Ishikawa (cell line): ENCODE results near the gene C11orf54.

Experiments
- CEBPB ChIP-seq: IDR thresholded peaks from 2 replicates; pipeline ENCODE4 v1.6.1; 2012
- CREB1 ChIP-seq: IDR thresholded peaks from 2 replicates; pipeline ENCODE4 v1.6.1; 2012; ENCODE audit warnings: low read depth
- EGR1 ChIP-seq: IDR thresholded peaks from 2 replicates; pipeline ENCODE4 v1.6.1; 2012
- EP300 ChIP-seq: IDR thresholded peaks from 2 replicates; pipeline ENCODE4 v1.6.1; 2012; ENCODE audit warnings: borderline replicate concordance
- FOXM1 ChIP-seq: IDR thresholded peaks from 2 replicates; pipeline ENCODE4 v1.6.1; 2012; ENCODE audit warnings: low read depth, borderline replicate concordance
- MAX ChIP-seq: IDR thresholded peaks from 2 replicates; pipeline ENCODE4 v1.6.1; 2012
- NFIC ChIP-seq: IDR thresholded peaks from 2 replicates; pipeline ENCODE4 v1.6.1; 2012
- RAD21 ChIP-seq: IDR thresholded peaks from 2 replicates; pipeline ENCODE4 v1.6.1; 2012; ENCODE audit warnings: low read depth
- TAF1 ChIP-seq: IDR thresholded peaks from 2 replicates; pipeline ENCODE4 v1.6.1; 2012; ENCODE audit warnings: low read depth, mild to moderate bottlenecking
- TEAD4 ChIP-seq: IDR thresholded peaks from 2 replicates; pipeline ENCODE4 v1.6.1; 2012
- YY1 ChIP-seq: IDR thresholded peaks from 2 replicates; pipeline ENCODE4 v1.6.1; 2012; ENCODE audit warnings: low read depth
- ZBTB7A ChIP-seq: IDR thresholded peaks from 2 replicates; pipeline ENCODE4 v1.6.1; 2012; ENCODE audit warnings: low read depth
- TF ChIP-seq, protein P1 (sequence below): IDR thresholded peaks from 2 replicates; pipeline ENCODE4 v1.6.1; 2012; ENCODE audit warnings: low read depth, mild to moderate bottlenecking
- TF ChIP-seq, protein P2 (sequence below): IDR thresholded peaks from 2 replicates; pipeline ENCODE4 v1.6.1; 2012

DNA sequence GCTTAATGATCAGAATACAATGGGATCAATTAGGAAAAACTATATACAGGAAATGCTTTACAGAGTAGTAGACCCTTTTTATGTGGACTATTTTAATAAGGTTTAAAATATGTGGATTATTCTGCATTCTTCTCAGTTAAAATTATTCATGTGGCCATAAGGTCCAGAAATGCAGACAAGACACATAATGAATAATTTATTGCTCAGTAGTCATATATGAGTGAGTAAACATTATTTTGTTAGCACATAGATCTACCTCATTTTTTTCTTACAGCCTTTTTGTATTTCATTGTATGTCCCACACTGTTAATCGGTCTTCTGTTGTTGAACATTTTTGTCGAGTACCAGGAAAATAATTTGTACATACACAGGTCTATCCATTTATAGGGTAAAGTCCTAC is 63.4 kb downstream of the C11orf54 start:
- TF ChIP-seq MAX: no peak
- no peak for TF ChIP-seq YY1
- no peak for TF ChIP-seq EGR1
- TF ChIP-seq TAF1: no peak
- no peak for TF ChIP-seq RAD21
- TF ChIP-seq, protein P1, sequence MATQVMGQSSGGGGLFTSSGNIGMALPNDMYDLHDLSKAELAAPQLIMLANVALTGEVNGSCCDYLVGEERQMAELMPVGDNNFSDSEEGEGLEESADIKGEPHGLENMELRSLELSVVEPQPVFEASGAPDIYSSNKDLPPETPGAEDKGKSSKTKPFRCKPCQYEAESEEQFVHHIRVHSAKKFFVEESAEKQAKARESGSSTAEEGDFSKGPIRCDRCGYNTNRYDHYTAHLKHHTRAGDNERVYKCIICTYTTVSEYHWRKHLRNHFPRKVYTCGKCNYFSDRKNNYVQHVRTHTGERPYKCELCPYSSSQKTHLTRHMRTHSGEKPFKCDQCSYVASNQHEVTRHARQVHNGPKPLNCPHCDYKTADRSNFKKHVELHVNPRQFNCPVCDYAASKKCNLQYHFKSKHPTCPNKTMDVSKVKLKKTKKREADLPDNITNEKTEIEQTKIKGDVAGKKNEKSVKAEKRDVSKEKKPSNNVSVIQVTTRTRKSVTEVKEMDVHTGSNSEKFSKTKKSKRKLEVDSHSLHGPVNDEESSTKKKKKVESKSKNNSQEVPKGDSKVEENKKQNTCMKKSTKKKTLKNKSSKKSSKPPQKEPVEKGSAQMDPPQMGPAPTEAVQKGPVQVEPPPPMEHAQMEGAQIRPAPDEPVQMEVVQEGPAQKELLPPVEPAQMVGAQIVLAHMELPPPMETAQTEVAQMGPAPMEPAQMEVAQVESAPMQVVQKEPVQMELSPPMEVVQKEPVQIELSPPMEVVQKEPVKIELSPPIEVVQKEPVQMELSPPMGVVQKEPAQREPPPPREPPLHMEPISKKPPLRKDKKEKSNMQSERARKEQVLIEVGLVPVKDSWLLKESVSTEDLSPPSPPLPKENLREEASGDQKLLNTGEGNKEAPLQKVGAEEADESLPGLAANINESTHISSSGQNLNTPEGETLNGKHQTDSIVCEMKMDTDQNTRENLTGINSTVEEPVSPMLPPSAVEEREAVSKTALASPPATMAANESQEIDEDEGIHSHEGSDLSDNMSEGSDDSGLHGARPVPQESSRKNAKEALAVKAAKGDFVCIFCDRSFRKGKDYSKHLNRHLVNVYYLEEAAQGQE: no peak
- no peak for TF ChIP-seq EP300
- TF ChIP-seq, protein P2, sequence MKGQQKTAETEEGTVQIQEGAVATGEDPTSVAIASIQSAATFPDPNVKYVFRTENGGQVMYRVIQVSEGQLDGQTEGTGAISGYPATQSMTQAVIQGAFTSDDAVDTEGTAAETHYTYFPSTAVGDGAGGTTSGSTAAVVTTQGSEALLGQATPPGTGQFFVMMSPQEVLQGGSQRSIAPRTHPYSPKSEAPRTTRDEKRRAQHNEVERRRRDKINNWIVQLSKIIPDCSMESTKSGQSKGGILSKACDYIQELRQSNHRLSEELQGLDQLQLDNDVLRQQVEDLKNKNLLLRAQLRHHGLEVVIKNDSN: no peak
- TF ChIP-seq TEAD4: no peak
- no peak for TF ChIP-seq NFIC
- no peak for TF ChIP-seq ZBTB7A
- no peak for TF ChIP-seq CREB1
- no peak for TF ChIP-seq CEBPB
- TF ChIP-seq FOXM1: no peak
